NCI-H146 treated with DMSO at 0.1 percent for 48 hours (cell line): Measurements from ENCODE around the gene NALCN.

Experiments used
- DNase-seq: peaks from one replicate; lab custom pipeline; 2025; ENCODE audit not compliant: unreplicated experiment; lab: John Stamatoyannopoulos, UW

Gene NALCN

DNA sequence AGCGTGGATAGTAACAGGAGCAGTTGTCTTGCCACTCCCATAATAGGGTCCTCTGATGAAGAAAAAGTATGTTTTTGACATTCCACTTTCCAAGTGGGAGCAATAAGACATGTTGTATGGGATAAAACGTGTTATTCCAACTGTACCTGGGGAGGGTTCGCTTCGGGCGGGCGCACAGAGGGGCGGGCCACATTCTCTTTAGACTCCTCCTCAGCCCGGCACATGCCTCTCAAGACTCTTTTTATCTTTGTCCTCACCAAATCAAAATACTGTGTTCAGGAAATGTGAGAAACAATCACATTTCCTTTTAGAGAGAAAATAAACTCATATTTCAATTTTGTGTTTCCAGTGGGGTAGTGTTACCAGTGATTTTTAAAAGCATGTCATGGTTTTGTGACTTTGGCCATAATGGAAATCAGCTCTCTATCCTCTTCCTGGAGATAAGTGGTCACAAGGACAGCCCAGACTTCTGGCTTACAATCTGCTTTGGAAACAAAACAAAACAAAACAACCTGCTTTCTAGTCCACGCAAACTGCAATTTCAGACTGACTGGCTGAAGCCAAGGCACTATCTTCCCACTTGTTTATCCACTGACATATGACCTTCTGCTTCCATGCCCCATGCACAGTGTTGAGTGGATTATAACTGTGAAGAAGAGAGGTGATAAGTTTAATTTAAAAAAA lies 276.1 kb downstream of the NALCN start:
- DNase-seq = no peak

DNA sequence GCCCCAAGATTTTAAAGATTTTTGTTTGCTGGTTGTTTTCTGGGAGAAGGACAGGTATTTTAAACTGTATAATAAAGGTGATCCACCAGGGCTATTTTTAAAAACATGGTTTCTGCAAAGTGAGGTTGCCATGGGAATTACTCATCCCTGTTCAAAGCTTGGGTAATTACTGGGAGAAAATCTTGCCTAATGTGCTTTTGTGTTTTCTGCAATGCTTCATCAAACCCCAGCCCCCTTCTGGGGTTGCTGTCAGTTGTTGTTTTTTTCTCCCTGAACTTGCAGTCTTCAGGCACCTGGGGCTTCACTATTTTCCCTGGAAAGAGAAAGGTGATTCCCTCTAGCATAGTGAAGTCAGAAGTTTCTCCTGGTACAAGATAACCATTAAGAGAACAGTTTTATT lies 277.2 kb downstream of the NALCN start:
- peak; percentile 70 for DNase-seq

DNA sequence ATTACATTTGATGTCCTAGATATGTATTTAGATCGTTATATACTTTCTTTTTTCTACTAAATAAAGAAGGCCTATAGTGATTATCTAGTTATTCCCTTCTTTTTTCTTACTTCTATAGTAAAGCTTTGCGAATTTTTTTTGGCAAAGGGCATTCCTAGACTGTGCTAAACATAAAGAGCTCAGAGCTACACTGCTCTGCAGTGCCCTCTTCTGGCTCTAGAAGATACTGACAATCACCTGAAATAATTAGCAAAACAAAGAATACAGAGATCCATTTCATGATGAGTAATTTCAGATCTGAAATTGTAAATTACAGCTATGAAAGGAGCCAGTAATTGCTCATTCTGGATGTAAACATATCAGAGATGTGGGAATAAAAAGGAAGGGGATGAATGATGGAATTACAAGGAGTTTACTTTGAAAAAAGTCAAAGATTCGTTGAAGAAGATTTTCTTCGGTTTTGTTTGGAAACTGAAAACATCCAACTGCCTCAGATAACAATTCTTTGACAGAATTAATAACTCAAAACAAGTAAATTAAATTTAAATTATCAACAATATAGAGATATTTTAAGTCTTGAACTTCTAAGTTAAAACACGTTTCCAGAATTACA lies 288.5 kb downstream of the NALCN start:
- peak; percentile 64 for DNase-seq

DNA sequence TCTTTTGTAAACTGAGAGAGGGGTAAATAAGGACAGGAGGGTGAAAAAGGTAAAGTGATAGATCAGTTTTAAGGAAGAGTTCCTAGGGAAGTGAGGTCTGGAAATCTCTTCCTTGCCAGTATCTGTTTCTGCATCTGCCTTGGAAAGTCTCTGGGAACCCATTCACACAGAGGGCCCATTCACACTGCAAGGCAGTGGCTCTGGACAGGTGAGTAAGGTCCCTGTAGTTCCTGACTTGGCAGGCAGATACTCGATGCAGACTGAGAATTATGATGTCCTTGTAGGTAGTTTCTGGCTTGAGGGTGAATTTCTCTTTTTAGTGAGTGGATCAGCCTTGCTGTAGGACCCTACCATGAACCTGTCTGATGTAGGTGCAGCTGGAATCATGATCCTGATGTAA lies 293.3 kb downstream of the NALCN start:
- no peak for DNase-seq

DNA sequence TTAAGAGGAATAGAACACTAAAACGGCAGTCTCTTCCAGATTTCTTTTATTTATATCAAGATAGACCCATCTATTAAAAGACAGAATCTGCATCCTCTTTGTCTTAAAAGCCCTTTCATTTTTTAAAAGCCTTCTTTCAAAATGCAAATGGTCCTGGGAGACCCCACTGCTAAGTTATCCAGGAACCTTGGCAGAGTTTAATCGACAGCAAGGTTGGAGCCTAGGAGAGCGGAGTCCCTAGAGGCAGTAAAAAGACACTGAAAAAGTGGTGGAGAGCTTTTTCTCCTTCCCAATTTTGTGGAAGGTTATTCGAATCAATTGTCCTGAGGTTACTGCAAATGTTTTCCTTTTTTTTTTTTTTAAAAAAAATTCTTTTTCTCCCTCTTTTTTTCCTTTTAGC lies 294.7 kb downstream of the NALCN start:
- no peak for DNase-seq

DNA sequence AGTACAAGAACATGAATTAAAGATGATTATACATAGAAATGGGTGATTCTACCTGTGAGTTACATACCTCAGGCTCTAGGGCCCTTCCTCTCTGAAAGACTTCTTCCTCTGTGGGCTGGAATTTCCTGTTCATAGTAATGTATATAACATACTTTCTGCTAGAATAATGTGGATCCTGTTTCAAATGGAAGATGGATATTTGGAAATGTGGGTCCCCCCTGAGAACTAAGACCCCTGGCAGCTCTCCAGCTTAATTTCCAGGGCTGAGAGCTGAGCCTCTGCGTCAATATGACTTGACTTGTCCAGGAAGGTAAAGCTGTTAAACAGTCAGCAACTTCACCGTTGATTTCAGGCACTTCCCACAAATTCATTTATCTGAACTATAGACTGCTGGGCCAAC lies 296.3 kb downstream of the NALCN start:
- no peak for DNase-seq

DNA sequence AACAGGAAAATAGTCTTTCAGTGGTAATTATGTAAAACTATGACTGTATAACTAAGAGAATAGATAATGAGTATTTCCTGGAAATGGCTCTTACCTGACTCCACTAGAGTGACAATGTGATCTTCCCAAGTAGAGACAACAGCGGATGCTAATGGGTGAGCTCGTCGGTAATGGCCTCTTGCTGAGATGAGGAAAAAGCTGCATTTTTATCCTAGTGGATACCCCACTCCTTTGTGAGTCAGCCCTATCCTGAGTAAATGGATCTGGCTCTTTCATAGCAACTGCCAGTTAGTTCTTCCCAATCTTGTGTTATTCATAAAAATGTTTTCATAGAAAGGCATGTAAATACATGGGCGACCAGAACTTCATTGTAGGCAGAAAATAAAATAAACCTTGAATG lies 299.5 kb downstream of the NALCN start:
- DNase-seq = no peak

DNA sequence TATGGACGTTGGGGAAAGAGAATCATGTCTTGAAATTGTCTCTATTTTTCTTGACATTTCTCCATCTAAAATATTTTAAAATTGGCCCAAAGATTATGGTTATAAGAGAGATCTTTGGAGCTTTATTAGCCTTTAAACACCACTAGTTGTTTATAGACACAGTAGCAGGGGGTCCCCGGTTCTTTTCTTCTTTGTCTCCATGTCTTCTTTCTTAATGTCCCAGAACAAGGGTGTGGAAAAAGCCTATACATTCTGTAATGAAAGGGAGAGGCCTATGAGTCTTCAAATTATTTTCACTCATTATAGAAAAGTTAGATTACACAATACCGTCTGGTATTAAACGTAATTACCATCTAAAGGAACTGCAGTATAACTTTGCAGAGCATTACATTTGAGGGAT lies 300.0 kb downstream of the NALCN start:
- no peak for DNase-seq

DNA sequence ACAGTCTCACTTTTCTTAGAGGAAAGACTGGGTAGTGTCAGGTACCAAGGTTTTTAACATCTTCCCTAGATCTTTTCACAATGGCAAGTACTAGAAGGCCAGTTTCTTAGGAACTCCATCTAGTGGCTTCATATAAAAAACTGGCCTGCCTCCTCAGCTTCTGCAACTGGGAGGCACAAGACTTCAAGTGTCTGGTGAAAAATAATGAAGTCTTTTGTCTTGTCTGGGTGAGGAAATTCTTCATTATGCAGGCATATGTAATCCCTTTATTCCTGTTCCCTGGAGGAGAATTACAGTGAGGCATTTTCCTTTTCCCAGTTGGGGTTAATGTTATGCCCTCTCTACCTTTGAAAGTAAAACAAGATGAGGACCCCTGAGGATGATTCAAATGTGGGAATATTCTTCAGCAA lies 300.5 kb downstream of the NALCN start:
- no peak for DNase-seq

DNA sequence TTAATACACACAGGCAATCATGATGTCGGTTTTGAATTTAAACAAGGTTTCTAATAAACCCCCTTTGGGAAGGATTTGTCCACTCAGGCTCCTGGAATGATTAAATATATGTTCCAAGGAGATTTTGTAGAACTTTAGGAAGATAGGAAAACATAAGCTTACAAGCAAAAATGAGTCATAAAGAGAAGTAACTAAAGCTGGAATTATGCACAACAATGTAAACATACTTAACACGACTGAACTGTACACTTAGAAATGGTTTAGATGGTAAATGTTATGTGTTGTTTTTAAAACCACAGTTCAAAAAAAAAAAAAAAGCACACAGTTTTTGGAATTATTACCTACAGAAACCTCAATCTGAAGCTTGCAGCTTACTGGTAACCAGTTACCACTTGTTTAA lies 304.4 kb downstream of the NALCN start:
- no peak for DNase-seq

DNA sequence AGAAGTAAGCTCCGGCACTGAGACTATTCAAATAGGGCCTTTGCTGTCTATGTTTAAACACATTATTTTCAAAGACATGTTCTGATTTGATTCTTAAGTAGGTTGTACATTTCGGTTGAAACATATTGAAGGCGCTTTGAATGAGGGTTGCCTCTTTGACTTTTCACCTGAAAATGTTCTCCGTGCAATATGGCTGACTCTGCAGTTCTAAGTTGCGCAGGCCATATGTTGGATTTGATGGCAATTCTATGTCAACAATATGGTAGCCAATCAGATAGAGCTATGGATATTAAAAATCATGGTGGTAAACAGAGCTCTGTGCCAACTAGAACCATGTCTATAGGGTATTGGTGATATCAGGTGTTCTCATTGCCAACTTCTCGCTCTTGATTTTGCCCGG lies 307.3 kb downstream of the NALCN start:
- no peak for DNase-seq

DNA sequence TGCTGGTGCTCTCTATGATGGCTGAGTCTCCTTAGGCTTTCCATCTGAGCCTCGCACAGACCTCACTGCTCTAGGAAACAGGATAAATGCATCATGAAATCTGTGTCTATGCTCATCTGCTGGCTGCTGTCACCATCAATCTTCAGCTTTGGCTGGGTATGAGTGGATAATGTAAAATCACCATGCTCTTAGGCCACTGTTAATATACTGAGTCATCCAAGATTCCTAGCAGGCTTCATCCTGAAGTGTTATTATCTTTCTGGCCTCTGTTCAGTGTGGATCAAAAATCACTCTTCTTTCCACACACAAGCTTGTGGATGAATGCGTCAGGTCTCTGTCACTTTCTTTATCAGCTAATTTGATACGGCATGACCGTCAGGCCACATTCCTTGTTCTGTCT lies 317.4 kb downstream of the NALCN start:
- DNase-seq = no peak

DNA sequence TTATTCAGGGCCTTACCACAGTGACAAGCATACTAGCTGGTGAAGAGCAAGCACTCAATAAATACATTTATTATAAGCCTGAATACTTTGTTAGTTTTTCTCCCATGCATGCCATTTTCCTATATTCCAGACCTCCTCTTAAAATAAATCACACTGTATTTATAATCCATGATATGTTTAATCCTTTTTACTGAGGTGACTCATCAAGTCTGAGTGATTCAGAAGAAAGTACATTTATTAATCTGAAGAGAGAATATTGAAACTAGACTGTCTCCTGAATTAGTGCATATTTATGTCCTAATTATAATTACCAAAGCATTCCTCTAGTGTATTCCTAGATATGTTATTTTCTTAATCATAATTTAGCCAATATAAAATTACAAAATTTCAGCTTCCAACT lies 323.3 kb downstream of the NALCN start:
- no peak for DNase-seq

DNA sequence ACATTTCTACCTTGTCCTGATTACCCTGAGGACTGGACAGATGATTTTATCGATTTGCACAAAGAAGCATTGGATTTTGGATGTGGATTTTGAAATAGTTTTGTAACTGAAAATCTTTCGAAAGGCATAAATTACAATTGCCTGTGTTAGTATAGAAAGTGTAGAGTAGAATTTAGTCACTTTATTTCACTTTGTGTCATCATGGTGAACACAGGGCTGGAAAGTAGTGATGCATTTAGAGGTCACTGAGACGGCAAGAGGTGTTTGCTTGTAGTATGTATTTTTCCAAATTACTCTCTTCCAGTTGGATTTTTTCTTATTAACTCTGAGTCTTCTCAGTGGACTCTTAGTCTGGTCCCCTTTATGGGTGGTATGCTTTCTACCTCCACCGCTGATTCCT lies 326.0 kb downstream of the NALCN start:
- DNase-seq = no peak

DNA sequence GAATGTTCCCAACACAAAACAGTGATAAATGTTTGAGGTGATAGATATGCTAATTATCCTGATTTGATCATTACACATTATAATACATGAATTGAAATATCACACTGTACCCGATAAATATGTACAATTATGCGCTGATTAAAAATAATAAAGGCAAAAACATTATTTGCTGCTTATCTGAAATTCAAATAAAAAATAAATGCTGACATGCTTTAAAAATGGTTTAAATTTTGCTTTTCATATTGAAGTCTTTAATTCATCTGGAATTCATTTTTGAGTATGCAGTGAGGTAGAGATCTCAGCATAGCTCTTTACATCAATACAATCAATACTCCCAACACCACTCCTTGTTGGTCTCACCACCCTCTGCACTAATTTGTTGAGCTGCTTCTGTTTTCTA lies 330.8 kb downstream of the NALCN start:
- DNase-seq = no peak

DNA sequence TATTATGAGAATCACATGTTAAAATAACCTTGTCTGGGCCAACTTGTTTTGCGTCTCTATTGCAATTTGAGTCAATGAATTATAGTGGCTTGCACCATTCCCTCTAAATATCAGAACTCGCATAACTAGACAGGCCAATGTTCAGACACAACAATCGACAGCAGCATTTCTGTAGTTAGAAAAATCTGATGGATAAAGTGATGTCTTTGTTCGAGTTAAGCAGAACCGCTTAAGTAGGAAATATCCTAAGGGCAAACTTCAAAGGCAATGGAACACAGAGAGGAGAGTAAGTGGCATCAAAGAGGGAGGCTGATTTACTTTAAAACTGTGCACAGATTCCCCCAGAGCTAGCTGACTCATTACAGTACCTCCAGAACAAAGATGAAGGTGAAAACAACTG lies 333.9 kb downstream of the NALCN start:
- DNase-seq = no peak

DNA sequence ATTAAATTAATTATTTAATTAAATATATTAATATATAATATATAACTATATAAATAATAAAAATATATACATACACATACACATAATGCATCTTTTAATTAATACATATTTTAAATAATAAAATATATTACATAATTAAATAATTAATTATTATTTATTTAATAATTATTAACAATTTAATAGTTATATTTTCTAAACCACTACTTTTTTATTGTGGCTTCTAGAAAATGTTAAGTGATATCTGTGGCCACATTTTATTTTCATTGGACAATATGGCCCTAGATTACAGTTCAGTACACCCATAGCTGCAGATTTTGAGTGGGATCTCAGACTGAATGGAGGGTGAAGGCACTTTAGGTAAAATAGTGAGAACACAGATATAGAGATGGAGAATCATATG lies 335.7 kb downstream of the NALCN start:
- DNase-seq = no peak

DNA sequence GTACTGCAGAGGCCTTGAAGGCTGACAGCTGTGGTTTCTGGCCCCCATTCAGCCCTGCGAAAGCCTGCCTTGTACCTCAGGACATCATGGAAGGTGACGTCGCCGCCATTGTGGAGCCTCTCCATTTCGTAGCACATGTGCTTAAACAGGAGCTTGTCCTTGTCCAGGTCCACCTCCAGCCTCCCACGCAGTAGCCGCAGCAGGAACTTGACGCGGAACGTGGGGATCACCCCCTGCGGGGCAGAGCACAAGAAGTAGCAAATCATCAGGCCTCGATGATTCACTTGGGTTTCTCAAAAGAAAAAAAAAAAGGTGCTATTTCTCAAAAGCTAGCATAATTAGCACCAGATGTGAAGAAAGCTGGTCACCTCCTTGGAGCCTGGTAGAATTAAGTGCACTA lies 351.0 kb downstream of the NALCN start:
- DNase-seq = no peak

DNA sequence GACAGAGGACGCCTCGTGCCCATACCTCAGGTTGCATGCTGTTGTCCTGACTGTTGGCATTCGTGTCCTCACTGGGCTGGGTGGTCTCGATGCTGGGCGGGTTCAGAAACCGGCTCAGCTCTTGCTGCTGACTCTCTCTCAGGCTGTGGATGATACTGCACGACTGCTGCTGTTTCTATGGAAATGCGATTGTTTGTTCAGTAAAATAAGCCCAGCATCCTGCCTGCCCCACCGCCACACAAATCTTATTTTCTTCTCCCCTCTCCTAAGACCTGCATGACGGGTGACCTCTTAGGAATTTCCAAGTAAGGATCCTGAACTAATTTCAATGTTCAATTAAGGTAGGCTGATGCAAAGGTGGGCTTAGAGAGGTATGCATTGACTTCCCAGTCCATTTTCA lies 356.5 kb downstream of the NALCN start:
- no peak for DNase-seq

DNA sequence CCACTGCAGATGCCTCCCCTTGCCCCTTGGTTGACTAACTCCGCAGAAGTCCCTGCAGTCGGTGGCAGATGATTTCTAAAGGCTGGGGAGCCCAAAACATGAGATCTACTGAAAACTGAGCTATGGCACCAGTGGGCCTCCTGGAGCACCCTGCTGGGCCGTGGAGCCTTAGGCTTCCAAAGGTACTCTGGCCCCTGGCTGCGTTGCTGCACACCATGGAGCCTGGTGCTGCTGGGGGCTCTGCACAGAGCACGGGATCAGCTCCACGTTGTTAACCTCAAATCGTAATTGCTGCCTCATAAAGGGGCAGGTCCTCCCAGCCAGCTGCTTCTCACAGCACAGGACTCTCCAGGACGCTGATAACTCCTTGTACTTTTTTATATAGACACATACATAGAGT lies 357.5 kb downstream of the NALCN start:
- DNase-seq = no peak

DNA sequence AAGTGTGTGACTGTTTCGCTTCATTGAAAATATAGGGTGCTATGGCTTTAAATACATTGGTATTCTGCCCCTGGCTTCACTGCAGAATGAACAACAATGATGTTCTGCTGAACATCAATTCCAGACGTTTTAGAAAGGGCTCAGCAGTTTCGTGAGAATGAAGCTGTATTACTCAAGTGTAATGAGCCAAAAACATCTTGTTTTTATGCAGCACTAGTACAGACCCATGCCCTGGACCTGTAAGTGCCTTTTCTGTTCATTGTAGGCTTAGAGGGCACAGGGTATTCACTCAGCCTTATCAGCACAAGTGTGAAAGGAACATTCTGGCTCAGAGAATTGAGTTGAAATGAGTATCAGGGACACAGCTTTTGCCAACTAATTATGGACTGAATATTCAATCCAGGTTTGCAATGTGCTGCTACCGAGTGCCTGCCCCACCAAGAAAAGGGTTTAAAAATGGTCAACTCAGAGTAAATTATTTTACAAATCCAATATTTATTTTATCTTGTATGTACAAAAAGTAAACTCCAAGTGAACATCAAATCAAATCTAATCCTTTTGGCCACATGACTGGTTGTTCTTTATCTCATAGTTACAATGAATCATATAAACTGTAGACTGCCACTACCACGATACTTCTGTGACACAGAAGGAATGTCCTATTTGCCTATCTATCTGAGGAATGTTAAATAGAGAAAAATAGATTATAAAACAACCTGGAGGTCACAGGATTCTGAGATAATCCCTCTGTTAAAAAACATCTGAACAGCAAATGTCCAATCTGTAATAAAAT lies 362.8 kb downstream of the NALCN start:
- DNase-seq = no peak

DNA sequence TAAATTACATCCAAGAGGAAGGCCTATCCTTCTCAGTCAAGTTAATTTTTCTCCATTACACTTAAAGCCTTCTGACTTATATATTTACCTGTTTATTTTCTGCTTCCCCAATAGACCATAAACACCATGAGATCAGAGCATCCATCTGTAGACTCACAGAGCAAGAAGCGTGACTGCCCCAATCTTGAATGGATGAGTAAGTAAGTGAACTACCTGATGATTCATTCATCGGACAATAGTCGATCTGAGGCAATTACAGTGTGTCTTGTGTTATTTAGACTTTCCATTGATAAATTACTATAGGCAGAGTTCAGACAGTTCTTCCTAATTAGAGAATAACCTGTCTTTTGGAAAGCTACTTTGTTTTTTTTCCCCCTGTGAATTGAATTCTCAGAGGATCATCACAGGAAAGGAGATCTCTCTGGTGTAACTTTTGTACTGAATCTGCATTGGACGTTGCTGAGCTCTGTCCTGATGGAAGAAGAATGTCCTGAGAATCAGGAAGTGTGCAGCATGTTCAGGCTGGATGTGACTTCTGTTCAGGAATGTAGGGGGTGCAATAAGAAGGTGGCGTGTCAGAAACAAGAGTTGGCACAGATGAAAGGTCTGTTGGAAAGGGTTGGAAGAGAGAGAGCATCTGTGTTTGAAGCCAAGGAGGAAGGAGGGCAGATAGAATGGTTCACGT lies 367.0 kb downstream of the NALCN start:
- DNase-seq = no peak
